C4-2B (cell line): ENCODE results near the gene ANKRD33B.

ENCODE experiments used
- ZFX ChIP-seq: fragments of 450-650 bp; IDR thresholded peaks from 2 replicates; pipeline ENCODE4 v1.6.1; 2017
- TF ChIP-seq, protein P1 (sequence below): fragments of 450-650 bp; conservative IDR thresholded peaks from 2 replicates; pipeline ENCODE4 v1.5.1; 2017; ENCODE audit warnings: mild to moderate bottlenecking

DNA sequence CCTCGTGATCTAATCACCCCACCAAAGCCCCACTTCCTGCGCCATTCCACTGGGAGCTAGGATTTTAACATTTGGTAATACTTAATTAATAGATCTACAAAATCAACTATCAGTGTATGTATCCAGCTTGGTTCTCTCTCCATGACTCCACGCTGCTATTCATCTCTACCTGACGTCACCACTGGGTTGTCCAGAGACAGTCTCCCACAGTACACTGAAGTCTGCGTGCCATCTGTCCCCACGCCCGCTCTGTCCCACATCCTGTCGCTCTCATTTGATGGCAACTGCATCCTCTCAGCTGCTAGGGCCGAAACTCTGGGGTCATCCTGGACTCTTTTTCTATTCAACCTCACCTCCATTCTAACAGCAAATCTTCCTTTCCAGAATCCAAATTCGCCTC, 53.2 kb downstream of the ANKRD33B start:
- TF ChIP-seq, protein P1, sequence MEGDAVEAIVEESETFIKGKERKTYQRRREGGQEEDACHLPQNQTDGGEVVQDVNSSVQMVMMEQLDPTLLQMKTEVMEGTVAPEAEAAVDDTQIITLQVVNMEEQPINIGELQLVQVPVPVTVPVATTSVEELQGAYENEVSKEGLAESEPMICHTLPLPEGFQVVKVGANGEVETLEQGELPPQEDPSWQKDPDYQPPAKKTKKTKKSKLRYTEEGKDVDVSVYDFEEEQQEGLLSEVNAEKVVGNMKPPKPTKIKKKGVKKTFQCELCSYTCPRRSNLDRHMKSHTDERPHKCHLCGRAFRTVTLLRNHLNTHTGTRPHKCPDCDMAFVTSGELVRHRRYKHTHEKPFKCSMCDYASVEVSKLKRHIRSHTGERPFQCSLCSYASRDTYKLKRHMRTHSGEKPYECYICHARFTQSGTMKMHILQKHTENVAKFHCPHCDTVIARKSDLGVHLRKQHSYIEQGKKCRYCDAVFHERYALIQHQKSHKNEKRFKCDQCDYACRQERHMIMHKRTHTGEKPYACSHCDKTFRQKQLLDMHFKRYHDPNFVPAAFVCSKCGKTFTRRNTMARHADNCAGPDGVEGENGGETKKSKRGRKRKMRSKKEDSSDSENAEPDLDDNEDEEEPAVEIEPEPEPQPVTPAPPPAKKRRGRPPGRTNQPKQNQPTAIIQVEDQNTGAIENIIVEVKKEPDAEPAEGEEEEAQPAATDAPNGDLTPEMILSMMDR = no peak
- no peak for TF ChIP-seq ZFX
